8988T (cell line): ENCODE data around the gene ZNF175.
A peak's percentile ranks its signal among the peaks of the same experiment; 100 is the strongest.

ENCODE experiments used
- DNase-seq: peaks from one replicate; pipeline ENCODE4 v3.0.0; 2011

Gene ZNF175

DNA sequence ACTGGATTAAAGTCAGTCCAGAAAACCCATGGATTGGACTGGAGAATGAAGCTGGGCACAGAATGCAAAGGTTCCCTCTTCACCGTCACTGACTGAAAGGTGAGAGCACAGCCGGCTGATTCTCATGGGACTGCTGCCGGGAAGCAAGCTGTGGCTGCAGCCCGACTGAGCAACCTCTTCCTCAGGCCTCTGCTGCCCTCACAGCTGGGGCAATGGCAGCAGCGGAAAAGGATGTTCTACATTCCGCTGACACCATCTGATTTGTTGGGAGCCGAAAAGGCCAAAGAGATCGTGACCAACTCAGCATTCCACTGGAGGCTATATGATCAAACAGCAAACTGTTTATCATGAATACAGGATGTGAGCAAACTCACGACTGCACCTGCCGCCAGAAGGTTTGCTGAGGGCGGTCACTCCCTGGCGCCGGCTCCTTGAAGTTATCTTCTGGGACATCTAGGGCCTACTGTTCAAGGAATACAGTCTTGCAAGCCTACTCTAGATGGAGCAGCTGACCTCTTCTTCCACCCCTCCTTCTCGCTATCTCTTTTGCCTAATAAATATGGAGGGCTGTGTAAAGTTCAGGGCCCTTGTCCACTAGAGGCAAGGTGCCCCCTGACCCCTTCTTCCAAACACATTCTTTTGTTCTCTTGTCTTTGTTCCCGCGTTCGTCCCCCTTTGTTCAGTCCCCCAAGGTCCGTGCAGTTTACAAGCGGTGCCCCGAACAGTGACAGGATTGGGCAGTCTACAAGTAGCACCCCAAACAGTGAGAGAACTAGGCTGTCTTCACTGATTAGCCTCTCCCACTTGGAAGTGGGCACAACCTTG is 20.0 kb upstream of the ZNF175 start:
- DNase-seq, result no peak

GRCh38 chr19:51551673-51552432 is 19.2 kb upstream of the ZNF175 start:
- no peak for DNase-seq

DNA sequence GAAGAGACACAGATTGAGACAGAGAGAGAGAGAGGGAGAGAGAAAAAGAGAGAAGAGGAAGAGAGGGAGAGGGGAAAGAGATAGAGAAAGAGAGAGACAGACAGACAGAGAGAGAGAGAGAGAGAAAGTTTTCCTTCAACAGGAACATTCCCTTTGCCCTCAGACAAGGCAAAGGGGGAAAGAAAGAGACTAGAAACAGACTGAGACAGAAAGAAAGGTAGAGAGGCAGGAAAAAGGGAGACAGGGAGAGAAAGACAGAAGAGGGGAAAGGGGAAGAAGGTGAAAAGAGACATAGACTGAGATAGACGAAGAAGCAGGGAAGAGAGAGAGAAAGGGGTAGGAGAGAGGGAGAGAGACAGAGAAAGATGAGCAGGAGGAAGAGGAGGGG is 18.5 kb upstream of the ZNF175 start:
- DNase-seq, result no peak

DNA sequence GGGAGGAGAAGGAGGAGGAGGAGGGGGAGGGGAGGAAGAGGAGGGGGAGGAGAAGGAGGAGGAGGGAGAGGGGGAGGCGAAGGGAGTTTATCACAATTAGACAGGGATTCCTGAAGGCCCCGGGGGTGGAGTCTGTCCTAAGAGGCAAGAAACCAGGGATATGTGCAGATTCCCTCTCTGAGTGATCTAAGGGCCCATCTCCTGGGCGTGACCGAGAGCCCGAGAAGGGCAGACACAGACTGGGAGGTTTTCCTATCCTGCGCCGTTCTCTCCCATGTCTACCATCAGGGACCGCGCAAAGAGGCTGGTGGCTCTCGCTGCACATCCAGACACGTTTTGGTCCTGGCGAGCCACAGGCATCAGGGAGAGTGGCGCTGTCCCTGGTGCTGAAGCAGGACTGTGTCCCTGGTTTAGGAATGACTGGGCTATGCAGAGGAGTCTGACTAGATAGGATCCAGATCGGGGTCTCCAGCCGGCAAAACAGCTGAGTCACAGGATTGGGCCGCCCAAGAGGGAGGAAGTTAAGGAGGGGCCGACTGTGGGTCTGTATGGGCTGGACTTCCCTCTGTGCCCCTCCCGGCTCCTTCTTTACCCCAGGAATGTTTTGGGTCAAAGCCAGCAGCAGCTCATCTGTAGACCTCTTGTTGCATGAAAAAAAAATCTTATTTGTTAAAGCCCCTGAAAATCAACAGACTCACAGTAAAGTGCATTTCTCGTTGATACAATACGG is 17.9 kb upstream of the ZNF175 start:
- DNase-seq, result peak; percentile 23

GRCh38 chr19:51559240-51559639 is 11.8 kb upstream of the ZNF175 start:
- DNase-seq, result no peak

GRCh38 chr19:51560339-51560738 is 10.7 kb upstream of the ZNF175 start:
- DNase-seq, result no peak

GRCh38 chr19:51564791-51565190 is 6.3 kb upstream of the ZNF175 start:
- DNase-seq, result no peak

DNA sequence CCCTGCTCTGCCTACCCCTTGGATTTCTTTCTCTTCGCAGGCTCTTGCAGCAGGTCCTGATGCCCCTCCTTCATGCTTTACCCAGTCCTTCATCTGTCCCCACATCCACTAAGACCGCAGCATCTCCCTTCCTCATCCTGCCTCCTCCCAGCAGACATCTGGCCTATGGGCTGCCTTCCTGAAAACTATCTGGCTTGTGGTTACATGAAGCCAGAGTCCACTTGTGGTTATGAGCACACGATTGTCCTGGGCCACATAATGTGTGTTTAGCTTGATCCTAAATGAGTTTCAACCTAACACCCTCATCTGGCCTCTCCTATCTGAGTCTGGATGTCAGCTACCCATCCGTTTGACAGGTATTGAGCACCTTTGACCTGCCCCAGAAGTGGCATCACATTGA is 5.5 kb upstream of the ZNF175 start:
- no peak for DNase-seq

DNA sequence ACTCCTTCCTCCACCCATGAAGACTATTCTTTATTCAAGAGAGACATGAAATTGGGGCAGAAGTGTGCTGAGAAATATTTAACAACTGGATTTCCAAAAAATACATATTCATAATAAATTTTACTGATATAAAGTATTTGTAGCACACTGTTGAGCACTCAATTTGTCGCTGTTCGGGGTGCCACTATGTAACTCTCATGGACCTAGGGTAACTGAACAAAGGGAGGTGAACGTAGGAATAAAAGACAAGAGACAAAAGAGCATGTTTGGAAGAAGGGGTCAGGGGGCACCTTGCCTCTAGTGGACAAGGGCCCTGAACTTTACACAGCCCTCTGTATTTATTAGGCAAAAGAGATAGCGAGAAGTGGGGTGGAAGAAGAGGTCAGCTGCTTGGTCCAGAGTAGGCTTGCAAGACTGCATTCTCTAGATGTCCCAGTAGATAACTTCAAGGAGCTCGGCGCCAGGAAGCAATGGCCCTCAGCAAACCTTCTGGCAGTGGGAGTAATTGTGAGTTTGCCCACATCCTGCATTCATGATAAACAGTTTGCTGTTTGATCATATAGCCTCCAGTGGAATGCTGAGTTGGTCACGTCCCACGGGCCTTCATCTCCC is 4.5 kb upstream of the ZNF175 start:
- no peak for DNase-seq

DNA sequence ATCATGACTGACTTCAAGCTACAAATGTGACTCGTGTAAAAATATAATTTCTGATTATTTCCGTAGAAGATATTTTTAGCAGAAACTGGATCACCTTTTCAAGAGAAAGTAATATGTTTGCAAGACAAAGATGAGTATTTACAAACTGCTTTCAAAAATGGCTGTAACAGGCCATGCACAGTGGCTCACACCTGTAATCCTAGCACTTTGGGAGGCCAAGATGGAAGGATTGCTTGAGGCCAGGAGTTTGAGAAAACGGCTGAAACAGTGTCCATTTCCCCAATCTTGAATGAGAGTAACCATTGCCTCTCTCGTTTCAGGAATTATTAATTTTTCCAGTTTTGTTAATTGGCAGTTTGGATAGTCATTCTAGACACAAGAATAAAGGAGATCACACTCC is 3.5 kb upstream of the ZNF175 start:
- DNase-seq, result no peak

DNA sequence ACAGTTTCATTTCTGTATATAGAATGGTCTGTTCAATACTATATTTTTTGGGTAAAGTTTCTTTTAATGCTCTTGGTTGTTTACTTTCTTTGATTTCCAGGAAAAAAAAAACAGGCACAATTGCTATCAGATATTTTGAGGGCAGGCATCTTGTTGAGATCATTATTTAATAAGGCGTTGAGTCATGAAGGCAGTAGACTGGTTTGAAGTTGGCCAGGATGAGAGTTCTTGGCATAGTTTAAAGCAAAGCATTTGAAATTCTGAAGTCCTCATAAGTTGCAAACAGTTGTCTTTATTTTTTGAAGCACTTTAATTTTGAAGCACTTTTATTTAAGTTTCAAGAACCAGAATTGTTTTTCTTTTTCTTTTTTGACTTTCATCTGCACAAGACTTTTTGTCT is 2.6 kb upstream of the ZNF175 start:
- DNase-seq, result no peak

- no peak for DNase-seq
Observed at GRCh38 chr19:51571599-51571998, 516 bp downstream of the ZNF175 start.

GRCh38 chr19:51572410-51572809 is 1.3 kb downstream of the ZNF175 start:
- no peak for DNase-seq

DNA sequence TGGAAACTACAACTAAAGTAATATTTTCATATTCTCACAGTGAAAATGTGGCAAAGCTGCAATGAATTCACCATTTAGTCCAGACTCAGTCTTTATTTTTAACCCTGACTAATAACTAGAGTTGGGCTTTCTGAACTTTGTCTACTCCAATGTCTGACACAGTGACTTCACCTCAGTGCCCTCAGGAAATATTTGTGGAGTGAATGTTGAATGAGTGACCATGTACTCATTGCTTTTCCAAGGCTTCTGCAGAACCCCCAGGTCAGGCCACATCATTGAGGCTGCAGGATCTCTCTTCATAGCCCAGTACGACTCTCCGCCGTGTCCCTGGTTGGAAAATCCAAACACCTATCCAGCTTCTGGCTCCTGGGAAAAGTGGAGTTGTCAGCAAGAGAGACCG is 1.8 kb downstream of the ZNF175 start:
- DNase-seq, result no peak

GRCh38 chr19:51573331-51573730 is 2.2 kb downstream of the ZNF175 start:
- DNase-seq, result no peak

DNA sequence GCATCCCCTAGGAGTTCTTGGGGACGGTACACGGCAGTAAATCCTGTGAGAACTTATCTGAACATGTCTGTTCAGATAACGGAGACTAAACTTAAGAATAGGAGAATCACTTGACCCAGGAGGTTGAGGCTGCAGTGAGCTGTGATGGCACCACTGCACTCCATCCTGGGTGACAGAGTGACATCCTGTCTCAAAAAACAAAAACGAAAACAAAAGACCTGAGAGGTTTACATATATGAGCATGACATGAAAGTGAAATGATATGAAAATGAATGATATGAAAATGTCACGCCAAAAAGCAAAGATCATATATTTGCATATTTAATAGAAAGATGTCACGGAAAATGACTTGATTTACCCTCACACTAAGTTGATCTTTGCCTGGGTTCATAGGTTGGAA is 5.8 kb downstream of the ZNF175 start:
- DNase-seq, result no peak

DNA sequence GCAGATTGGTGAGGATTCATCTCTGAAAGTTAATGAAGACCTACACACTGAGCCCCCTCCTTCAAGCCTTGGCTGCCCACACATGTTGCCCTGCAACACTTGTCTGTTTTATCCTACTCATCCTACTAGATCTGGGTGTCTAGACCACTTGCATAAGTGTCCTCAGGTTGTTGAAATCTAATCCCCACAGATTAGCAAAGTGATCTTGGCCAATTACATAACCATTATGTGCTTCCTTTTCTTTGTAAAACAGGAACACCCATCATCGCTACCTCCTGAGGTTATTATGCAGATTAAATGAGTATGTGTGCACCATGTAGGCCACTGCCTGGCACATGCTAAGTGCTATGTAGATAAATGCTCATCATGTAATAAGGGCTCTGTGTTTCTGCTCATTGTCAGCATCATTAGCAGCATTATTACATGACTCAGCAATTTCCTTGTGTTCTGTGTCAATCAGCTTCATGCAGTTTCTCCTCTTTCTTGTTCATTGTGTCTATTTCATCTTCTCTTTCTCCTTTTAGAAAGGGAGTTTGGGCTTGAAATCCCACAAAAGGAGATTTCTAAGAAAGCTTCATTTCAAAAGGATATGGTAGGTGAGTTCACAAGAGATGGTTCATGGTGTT is 15.1 kb downstream of the ZNF175 start:
- DNase-seq, result no peak

DNA sequence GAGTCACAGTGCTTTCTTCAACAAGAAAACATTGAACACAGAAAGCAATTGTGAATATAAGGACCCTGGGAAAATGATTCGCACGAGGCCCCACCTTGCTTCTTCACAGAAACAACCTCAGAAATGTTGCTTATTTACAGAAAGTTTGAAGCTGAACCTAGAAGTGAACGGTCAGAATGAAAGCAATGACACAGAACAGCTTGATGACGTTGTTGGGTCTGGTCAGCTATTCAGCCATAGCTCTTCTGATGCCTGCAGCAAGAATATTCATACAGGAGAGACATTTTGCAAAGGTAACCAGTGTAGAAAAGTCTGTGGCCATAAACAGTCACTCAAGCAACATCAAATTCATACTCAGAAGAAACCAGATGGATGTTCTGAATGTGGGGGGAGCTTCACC is 15.7 kb downstream of the ZNF175 start:
- no peak for DNase-seq

GRCh38 chr19:51587264-51588191 is 16.4 kb downstream of the ZNF175 start:
- DNase-seq, result no peak

- DNase-seq, result no peak
Observed at GRCh38 chr19:51589511-51589910, 18.4 kb downstream of the ZNF175 start.

- no peak for DNase-seq
Observed at GRCh38 chr19:51590441-51590840, 19.4 kb downstream of the ZNF175 start.

DNA sequence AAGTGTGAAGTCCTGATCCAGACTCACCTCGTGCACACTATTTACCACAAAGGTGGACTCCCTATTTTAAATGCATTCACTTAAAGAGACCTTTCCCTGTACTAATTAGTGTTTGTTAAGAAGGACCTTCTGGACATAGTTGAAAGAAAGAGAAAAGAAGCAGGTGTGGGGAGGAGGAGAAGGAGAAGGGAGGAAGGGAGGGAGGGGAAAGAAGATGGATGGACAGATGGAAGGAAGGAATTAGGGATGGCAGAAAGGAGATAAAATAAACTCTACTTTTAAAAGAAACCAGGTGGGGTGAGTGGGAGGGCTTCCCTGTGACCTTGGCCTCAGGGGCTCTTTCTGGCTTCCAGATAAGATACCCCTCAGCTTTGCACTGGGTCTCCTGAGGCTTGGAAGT is 21.4 kb downstream of the ZNF175 start:
- DNase-seq, result no peak
